PC-3 (cell line): ENCODE measurements around the gene RAI1.

Experiments used
- EZH2 ChIP-seq: fragments of 300-600 bp; sonication (generic); IDR thresholded peaks from one replicate; pipeline ENCODE4 v1.6.1; 2017; ENCODE audit warnings: antibody characterized with exemption, mild to moderate bottlenecking, low read length; ENCODE audit not compliant: unreplicated experiment
- EZH2phosphoT487 ChIP-seq: fragments of 300-600 bp; sonication (generic); IDR thresholded peaks from 2 replicates; pipeline ENCODE4 v1.6.1; 2018; ENCODE audit warnings: mild to moderate bottlenecking, antibody characterized with exemption, low read length, borderline replicate concordance
- TF ChIP-seq, protein P1 (sequence below): fragments of 300-600 bp; sonication (generic); conservative IDR thresholded peaks from 2 replicates; pipeline ENCODE4 v1.5.1; 2017; ENCODE audit warnings: antibody characterized with exemption, low read depth, mild to moderate bottlenecking, low read length

DNA sequence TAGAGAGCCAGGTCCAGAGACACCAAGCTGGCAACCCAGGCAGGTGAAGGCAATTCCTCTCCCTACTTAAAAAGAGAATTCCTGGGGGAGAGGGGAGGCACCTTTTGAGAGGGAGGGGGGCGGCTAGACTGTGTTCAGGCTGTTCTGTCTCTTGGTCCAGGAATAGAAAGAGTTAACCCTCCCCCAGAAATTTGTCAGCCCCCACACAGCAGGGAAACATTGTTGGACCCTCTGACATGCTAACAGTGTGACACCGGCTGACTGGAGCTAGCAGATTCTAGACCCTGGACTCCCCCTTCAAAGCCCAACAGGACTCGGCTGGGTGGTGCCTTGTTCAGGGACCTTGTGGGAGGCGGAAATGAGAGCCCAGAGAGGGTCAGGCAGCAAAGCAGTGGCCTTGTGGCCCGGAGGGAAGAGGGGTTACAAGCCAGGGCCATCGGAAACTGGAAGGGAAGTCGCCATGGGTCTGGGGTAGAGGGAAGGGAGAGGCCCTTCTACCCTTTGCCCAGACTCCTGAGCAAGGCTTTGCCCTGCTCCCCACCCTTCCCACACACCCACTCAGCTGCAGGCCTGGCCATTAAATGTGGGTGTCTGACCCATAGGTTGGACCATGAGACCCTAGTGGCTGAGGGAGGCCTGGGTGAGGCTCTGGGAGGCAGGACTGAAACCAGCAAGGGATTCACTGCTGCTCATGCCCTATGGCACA lies 44.6 kb downstream of the RAI1 start:
- TF ChIP-seq, protein P1, sequence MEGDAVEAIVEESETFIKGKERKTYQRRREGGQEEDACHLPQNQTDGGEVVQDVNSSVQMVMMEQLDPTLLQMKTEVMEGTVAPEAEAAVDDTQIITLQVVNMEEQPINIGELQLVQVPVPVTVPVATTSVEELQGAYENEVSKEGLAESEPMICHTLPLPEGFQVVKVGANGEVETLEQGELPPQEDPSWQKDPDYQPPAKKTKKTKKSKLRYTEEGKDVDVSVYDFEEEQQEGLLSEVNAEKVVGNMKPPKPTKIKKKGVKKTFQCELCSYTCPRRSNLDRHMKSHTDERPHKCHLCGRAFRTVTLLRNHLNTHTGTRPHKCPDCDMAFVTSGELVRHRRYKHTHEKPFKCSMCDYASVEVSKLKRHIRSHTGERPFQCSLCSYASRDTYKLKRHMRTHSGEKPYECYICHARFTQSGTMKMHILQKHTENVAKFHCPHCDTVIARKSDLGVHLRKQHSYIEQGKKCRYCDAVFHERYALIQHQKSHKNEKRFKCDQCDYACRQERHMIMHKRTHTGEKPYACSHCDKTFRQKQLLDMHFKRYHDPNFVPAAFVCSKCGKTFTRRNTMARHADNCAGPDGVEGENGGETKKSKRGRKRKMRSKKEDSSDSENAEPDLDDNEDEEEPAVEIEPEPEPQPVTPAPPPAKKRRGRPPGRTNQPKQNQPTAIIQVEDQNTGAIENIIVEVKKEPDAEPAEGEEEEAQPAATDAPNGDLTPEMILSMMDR = no peak
- no peak for TF ChIP-seq EZH2
- no peak for TF ChIP-seq EZH2phosphoT487
